NCI-H2196 treated with DMSO at 0.1 percent for 48 hours (cell line): ENCODE measurements around the gene CMSS1.
A peak's percentile ranks its signal among the peaks of the same experiment; 100 is the strongest.

Source experiments
- DNase-seq: peaks from one replicate; lab custom pipeline; 2025; ENCODE audit not compliant: unreplicated experiment; lab: John Stamatoyannopoulos, UW

CMSS1 gene

GRCh38 chr3:99984139-99984538 lies 166.5 kb downstream of the CMSS1 start:
- no peak for DNase-seq

GRCh38 chr3:99984668-99985067 lies 167.0 kb downstream of the CMSS1 start:
- no peak for DNase-seq

- DNase-seq: no peak
These were observed 172.5 kb downstream of the CMSS1 start for GRCh38 chr3:99990179-99990578.

- DNase-seq: no peak
These were observed 179.6 kb downstream of the CMSS1 start for GRCh38 chr3:99997293-99997692.

- DNase-seq: no peak
These were observed 181.9 kb downstream of the CMSS1 start for GRCh38 chr3:99999536-99999935.

GRCh38 chr3:100001083-100001482 lies 183.4 kb downstream of the CMSS1 start:
- DNase-seq: no peak

- no peak for DNase-seq
These were observed 184.0 kb downstream of the CMSS1 start for GRCh38 chr3:100001526-100002270.

GRCh38 chr3:100002599-100003350 lies 185.1 kb downstream of the CMSS1 start:
- peak; percentile 60 for DNase-seq

- no peak for DNase-seq
These were observed 186.2 kb downstream of the CMSS1 start for GRCh38 chr3:100003609-100004503.

GRCh38 chr3:100004931-100005330 lies 187.3 kb downstream of the CMSS1 start:
- DNase-seq: no peak

GRCh38 chr3:100005665-100006393 lies 188.2 kb downstream of the CMSS1 start:
- no peak for DNase-seq

GRCh38 chr3:100006570-100007271 lies 189.1 kb downstream of the CMSS1 start:
- DNase-seq: no peak

- no peak for DNase-seq
These were observed 189.7 kb downstream of the CMSS1 start for GRCh38 chr3:100007313-100007712.

- DNase-seq: no peak
These were observed 190.5 kb downstream of the CMSS1 start for GRCh38 chr3:100008081-100008698.

GRCh38 chr3:100009276-100010086 lies 191.8 kb downstream of the CMSS1 start:
- no peak for DNase-seq

GRCh38 chr3:100010087-100010417 lies 192.4 kb downstream of the CMSS1 start:
- DNase-seq: no peak

- no peak for DNase-seq
These were observed 201.1 kb downstream of the CMSS1 start for GRCh38 chr3:100018806-100019205.

GRCh38 chr3:100019719-100020118 lies 202.1 kb downstream of the CMSS1 start:
- DNase-seq: no peak
